Measurements from ENCODE around the gene MYL6. TPM values are rescaled to one million over a fixed set of nuclear protein-coding genes. Genes with fewer than 3 reads are reported as not detected.

MYL6 gene
- total and polyA plus RNA-seq, 10 of the 15 experiments (the other 5 are each of a cell fraction or from before 2014, with no cell fraction given) = 1,000 to 4,116 (median 1,828) TPM

DNA sequence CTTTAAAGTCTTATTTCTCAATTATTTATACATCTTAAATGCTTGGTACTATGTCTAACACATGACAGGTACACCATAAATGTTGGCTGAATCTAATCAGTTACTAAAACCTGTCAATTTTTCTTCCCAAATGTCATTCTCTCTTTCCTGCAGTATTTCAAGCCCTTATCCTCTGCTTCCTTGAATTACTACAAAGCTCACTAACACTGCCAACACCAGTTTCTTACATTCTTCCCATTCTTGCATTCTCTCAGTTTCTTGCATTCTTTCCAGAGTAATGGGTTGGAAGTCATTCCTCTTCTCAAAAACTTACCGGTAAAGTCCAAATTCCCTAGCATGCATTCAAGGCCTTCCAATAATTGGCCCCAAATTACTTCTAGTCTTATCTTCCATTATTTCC lies 40.7 kb downstream of the MYL6 start:
- no peaks in the 10 kb centered on the region for H3K9me3 ChIP-seq (replicated peaks; ENCODE audit: control insufficient read depth, insufficient read depth, low read length)
- no peak overlapping the region for H3K4me3 ChIP-seq
- ChIA-PET RAD21 (ENCODE audit: unreplicated experiment) (no interaction called here), POLR2A (no interaction called here), SMC1A (ENCODE audit: uncharacterized antibody, unreplicated experiment) (interaction anchor here (0.6 to 1.5 kb wide), 2 partner anchors 23 to 57 kb away, joined by 3 read pairs; partner anchors contain the start of gene RNF41), CTCF (interaction anchor here (1.0 to 1.6 kb wide), 2 partner anchors 24 to 265 kb away, joined by 4 read pairs; no protein-coding TSS in a partner anchor)
- no peaks in the 10 kb centered on the region for H3K79me2 ChIP-seq (ENCODE audit: control insufficient read depth, insufficient read depth, low read length)
- H4K20me1 ChIP-seq (ENCODE audit: control insufficient read depth, insufficient read depth) = no peaks in the 10 kb centered on the region
- no peaks in the 10 kb centered on the region for H3K4me1 ChIP-seq (ENCODE audit: control insufficient read depth, insufficient read depth, low read length)
- in situ Hi-C loops (cut with MboI) (no loop called here), intact Hi-C loops (cut with micrococcal nuclease; ENCODE audit: unreplicated experiment) (loop anchor here (10.0 kb wide), 1 partner anchor 396 kb away; no protein-coding TSS in a partner anchor)
- TF ChIP-seq STAT3 (IDR thresholded peaks at IDR 0.05; ENCODE audit: low read depth, low read length) (no peak), ASH2L (IDR thresholded peaks at IDR 0.05; ENCODE audit: borderline replicate concordance, low read depth) (no peak), YY1 (IDR thresholded peaks at IDR 0.05; ENCODE audit: low read depth, low read length) (no peak), SIN3A (IDR thresholded peaks at IDR 0.05; ENCODE audit: low read depth, low read length) (no peak), CEBPB (IDR thresholded peaks at IDR 0.05; ENCODE audit: borderline replicate concordance in 1 of 2, low read depth in 2 of 2, low read length in 2 of 2) (no peak), LARP7 (IDR thresholded peaks at IDR 0.05) (no peak), GATAD2B (conservative IDR thresholded peaks at IDR 0.05; ENCODE audit: low read depth) (no peak), IKZF2 (IDR thresholded peaks at IDR 0.05) (no peak), CHD1 (IDR thresholded peaks at IDR 0.05; ENCODE audit: low read depth, low read length) (no peak), USF1 (IDR thresholded peaks at IDR 0.05; ENCODE audit: borderline replicate concordance, extremely low read length, insufficient read depth, low read depth, low read length) (no peak), MYB (IDR thresholded peaks at IDR 0.05; ENCODE audit: borderline replicate concordance, low read depth, low read length) (no peak), CBFB (IDR thresholded peaks at IDR 0.05; ENCODE audit: low read depth) (no peak), POU2F2 (IDR thresholded peaks at IDR 0.05; ENCODE audit: borderline replicate concordance, low read depth, low read length) (no peak)
- TF ChIP-seq, protein P1, sequence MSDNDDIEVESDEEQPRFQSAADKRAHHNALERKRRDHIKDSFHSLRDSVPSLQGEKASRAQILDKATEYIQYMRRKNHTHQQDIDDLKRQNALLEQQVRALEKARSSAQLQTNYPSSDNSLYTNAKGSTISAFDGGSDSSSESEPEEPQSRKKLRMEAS (IDR thresholded peaks at IDR 0.05; ENCODE audit: low read depth, low read length) = no peak
- TF ChIP-seq, protein P2, sequence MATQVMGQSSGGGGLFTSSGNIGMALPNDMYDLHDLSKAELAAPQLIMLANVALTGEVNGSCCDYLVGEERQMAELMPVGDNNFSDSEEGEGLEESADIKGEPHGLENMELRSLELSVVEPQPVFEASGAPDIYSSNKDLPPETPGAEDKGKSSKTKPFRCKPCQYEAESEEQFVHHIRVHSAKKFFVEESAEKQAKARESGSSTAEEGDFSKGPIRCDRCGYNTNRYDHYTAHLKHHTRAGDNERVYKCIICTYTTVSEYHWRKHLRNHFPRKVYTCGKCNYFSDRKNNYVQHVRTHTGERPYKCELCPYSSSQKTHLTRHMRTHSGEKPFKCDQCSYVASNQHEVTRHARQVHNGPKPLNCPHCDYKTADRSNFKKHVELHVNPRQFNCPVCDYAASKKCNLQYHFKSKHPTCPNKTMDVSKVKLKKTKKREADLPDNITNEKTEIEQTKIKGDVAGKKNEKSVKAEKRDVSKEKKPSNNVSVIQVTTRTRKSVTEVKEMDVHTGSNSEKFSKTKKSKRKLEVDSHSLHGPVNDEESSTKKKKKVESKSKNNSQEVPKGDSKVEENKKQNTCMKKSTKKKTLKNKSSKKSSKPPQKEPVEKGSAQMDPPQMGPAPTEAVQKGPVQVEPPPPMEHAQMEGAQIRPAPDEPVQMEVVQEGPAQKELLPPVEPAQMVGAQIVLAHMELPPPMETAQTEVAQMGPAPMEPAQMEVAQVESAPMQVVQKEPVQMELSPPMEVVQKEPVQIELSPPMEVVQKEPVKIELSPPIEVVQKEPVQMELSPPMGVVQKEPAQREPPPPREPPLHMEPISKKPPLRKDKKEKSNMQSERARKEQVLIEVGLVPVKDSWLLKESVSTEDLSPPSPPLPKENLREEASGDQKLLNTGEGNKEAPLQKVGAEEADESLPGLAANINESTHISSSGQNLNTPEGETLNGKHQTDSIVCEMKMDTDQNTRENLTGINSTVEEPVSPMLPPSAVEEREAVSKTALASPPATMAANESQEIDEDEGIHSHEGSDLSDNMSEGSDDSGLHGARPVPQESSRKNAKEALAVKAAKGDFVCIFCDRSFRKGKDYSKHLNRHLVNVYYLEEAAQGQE (IDR thresholded peaks at IDR 0.05; ENCODE audit: low read depth, low read length) = no peak
- H3K4me2 ChIP-seq (ENCODE audit: control insufficient read depth, insufficient read depth) = no peak overlapping the region
- BruUV-seq (replicated peaks) = no TSS peak
- H3K27me3 ChIP-seq (replicated peaks in 1 of 2; ENCODE audit: control insufficient read depth in 2 of 2, insufficient read depth in 2 of 2, low read length in 1 of 2) = no peaks in the 10 kb centered on the region
- no peaks in the 10 kb centered on the region for H3K36me3 ChIP-seq (ENCODE audit: control insufficient read depth in 2 of 2, insufficient read depth in 2 of 2, low read length in 1 of 2)
- DNase-seq (ENCODE audit: low read depth, low spot score) (no peak), ATAC-seq (no peak), FAIRE-seq (no peak)
- WGBS (ENCODE audit: insufficient coverage, insufficient replicate concordance, low lambda C conversion rate, missing lambda C conversion rate) = 100% methylated on average over 1 of the region's 1 CpG
- no peak overlapping the region for H2AFZ ChIP-seq (ENCODE audit: control insufficient read depth, low read depth, low read length)
- no peak overlapping the region for H3K9ac ChIP-seq (ENCODE audit: control insufficient read depth, insufficient read depth, low read length)
- H3K27ac ChIP-seq (ENCODE audit: control insufficient read depth, insufficient read depth) = no peak overlapping the region
